Measurements from ENCODE around the gene GNG14. TPM values are rescaled to one million over a fixed set of nuclear protein-coding genes. Genes with fewer than 3 reads are reported as not detected.

Gene GNG14
- total RNA-seq, 1 experiment from 2014 or later, result not detected

DNA sequence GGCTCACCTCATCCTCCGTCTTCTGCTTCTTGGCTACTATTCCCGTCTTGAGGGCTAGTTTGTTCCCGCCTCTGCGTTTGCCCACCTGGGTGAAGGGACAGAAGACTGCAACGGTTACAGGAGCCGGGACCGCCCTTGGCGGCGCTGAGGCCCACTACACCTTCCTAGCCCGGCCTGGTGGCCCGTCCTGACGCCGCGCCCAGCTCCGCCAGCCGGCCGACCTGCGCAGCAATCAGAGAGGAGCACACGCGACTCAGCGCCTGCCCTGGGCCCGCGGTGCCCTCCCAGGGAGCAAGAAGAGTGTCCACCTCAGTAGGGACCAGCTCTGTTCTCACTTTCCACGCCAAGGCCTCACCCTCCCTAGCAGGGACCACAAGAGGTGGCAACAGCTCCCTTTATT, 43.5 kb downstream of the GNG14 start:
- Mint-ChIP-seq H3K4me1 (peaks cover 12 to 24% of the 10 kb centered on the region in 2 experiments), H3K36me3 (ENCODE audit: insufficient read depth in 1 of 3, low read depth in 3 of 3) (peaks cover 23 to 46% (median 30%) of the 10 kb centered on the region in 3 experiments), H3K27me3 (ENCODE audit: low read depth) (peaks cover 2% of the 10 kb centered on the region), H3K27ac (no peak overlapping the region), H3K9me3 (no peaks in the 10 kb centered on the region), H3K4me3 (no peak overlapping the region)
- H4K91ac ChIP-seq (ENCODE audit: insufficient read length, low read depth, low read length), result no peak overlapping the region
- no peak for TF ChIP-seq CTCF (conservative IDR thresholded peaks at IDR 0.05)
- no peak overlapping the region for H2BK12ac ChIP-seq (ENCODE audit: insufficient read length, low read depth, low read length)
- no peak overlapping the region for H4K5ac ChIP-seq (ENCODE audit: insufficient read length, low read depth, low read length)
- H3K14ac ChIP-seq (ENCODE audit: insufficient read depth, low read length), result no peak overlapping the region
- H3K9ac ChIP-seq (ENCODE audit: extremely low read depth, insufficient read length, low read length), result no peak overlapping the region
- H3K79me1 ChIP-seq (ENCODE audit: insufficient read depth, low read depth, low read length, poor library complexity, severe bottlenecking), result peaks cover 3% of the 10 kb centered on the region
- H3K23ac ChIP-seq (ENCODE audit: insufficient read length, low read depth, low read length), result no peak overlapping the region
- H3K79me2 ChIP-seq (ENCODE audit: insufficient read depth, low read length), result peaks cover 19% of the 10 kb centered on the region
- peaks cover 6% of the 10 kb centered on the region for H3K23me2 ChIP-seq (ENCODE audit: insufficient read length, low read depth, low read length, poor library complexity, severe bottlenecking)
- no peak overlapping the region for H3K4me2 ChIP-seq (ENCODE audit: insufficient read depth, insufficient read length, low read length)
- no peak overlapping the region for H3K27ac ChIP-seq (ENCODE audit: insufficient read length, low read depth, low read length)
- H3K18ac ChIP-seq (ENCODE audit: insufficient read length, low read depth, low read length), result no peak overlapping the region
- H2BK120ac ChIP-seq (ENCODE audit: low read depth, low read length, poor library complexity, severe bottlenecking), result no peak overlapping the region
- no peak overlapping the region for H2AFZ ChIP-seq (ENCODE audit: low read length)
- H3K4me1 ChIP-seq (ENCODE audit: insufficient read depth, low read length), result no peaks in the 10 kb centered on the region
- H3K56ac ChIP-seq (ENCODE audit: insufficient read length, low read depth, low read length), result no peak overlapping the region
- no peak overlapping the region for H4K8ac ChIP-seq (replicated peaks; ENCODE audit: insufficient read length, low read depth, low read length)
- no peak overlapping the region for H2AK5ac ChIP-seq (ENCODE audit: insufficient read length, low read length)
- no peaks in the 10 kb centered on the region for H3K9me3 ChIP-seq (ENCODE audit: control insufficient read depth, low read depth, low read length)
- WGBS (ENCODE audit: extremely low coverage, insufficient read length, low lambda C conversion rate), result no CpG with 5 or more reads among the region's 24 CpGs
- H2BK20ac ChIP-seq (ENCODE audit: low read depth, low read length, poor library complexity, severe bottlenecking), result no peak overlapping the region
- no peak overlapping the region for H3T11ph ChIP-seq (ENCODE audit: low read length)
- H3K27me3 ChIP-seq (ENCODE audit: insufficient read depth, low read length), result no peaks in the 10 kb centered on the region
- no peaks in the 10 kb centered on the region for H4K20me1 ChIP-seq (ENCODE audit: control insufficient read depth, insufficient read depth, insufficient read length)
- no peak overlapping the region for H3K4ac ChIP-seq (ENCODE audit: low read depth, low read length)
- no peak overlapping the region for H2BK15ac ChIP-seq (ENCODE audit: low read depth, low read length)
- DNase-seq, result no peak
- no peak overlapping the region for H2BK5ac ChIP-seq (ENCODE audit: insufficient read length, low read length)
